Heart right ventricle (tissue), 16 donors: ENCODE data around the gene ZNF277. TPM values are rescaled to one million over a fixed set of nuclear protein-coding genes. Genes with fewer than 3 reads are reported as not detected.
"Not testable (repeated sequence)": the region's sequence is repeated elsewhere in the genome, so short reads cannot be mapped to it uniquely, and the experiment has no call there.

Source experiments
- ATAC-seq, 8 donors: fragments of 200-7000 bp; cut with Tn5 transposase; one replicate each; pipeline ENCODE4 v1.9.1; 2020; ENCODE audit warnings: mild to moderate bottlenecking in 8 of 8, moderate library complexity in 8 of 8, moderate number of reproducible peaks in 1 of 8
- DNase-seq, 2 donors: peaks; one replicate each; pipeline ENCODE4 v3.0.0-alpha.2; 2020
- H3K27ac ChIP-seq, 10 donors: fragments of 200-600 bp; sonication (generic) in 2 of 10; one replicate each; pipeline versions ENCODE4 v1.5.0 to v1.8.0; 2020 to 2022; ENCODE audit warnings: mild to moderate bottlenecking in 3 of 10
- H3K27me3 ChIP-seq, 7 donors: fragments of 200-600 bp; one replicate each; pipeline ENCODE4 v1.8.0; 2021 to 2022; ENCODE audit warnings: mild to moderate bottlenecking in 2 of 7
- H3K36me3 ChIP-seq, 9 donors: fragments of 200-600 bp; sonication (generic) in 1 of 9; one replicate each; pipeline versions ENCODE4 v1.5.0 to v1.8.0; 2020 to 2022; ENCODE audit warnings: mild to moderate bottlenecking in 2 of 9
- H3K4me1 ChIP-seq, 9 donors: fragments of 200-600 bp; sonication (generic) in 1 of 9; one replicate each; pipeline versions ENCODE4 v1.5.0 to v1.8.0; 2020 to 2022; ENCODE audit warnings: mild to moderate bottlenecking in 4 of 9
- H3K4me3 ChIP-seq, 10 donors: fragments of 200-600 bp; sonication (generic) in 2 of 10; one replicate each; pipeline versions ENCODE4 v1.5.0 to v1.8.0; 2020 to 2022; ENCODE audit warnings: mild to moderate bottlenecking in 7 of 10, moderate library complexity in 2 of 10
- H3K9me3 ChIP-seq, 11 donors: fragments of 200-600 bp in 10 of 11; sonication (generic) in 2 of 11; one replicate each; pipeline versions ENCODE4 v1.5.0 to v1.8.0; 2013 to 2022; ENCODE audit warnings: mild to moderate bottlenecking in 2 of 11, control low read depth in 1 of 11, moderate library complexity in 1 of 11
- CTCF ChIP-seq, 9 donors: fragments of 200-600 bp; sonication (generic) in 2 of 9; IDR thresholded peaks; one replicate each; pipeline versions ENCODE4 v1.5.0 to v1.8.0; 2021 to 2022; ENCODE audit warnings: antibody characterized with exemption in 9 of 9, mild to moderate bottlenecking in 5 of 9, moderate library complexity in 1 of 9
- WGBS, 2 donors: extraction: QIAGEN DNeasy Blood & Tissue Kit; methylation state at CpG; one replicate each; pipeline ENCODE4 v1.1.7; 2013; ENCODE audit warnings: inconsistent platforms in 1 of 2; 5-methylcytosine and 5-hydroxymethylcytosine counted together
- intact Hi-C, 10 donors: fragments of 100-400 bp; cut with DNase I; formaldehyde crosslinking; loops; one replicate each; pipeline versions ENCODE4 v1.11.1 to v1.14.2; 2022
- polyA plus RNA-seq, 2 donors: library from polyadenylated mRNA; stranded (reverse); fragments of 200-250 nt; gene quantifications; one replicate each; pipeline ENCODE4 v1.2.3, GENCODE V29; 2013
- total RNA-seq, 10 donors: library from RNA; stranded (reverse); fragmentation: NEBNext Ultra II Directional in 3 of 10; extraction: Animal tissue kit (Norgen Biotek cat#: 25700) in 3 of 10; gene quantifications; one replicate each; pipeline versions ENCODE4 v1.2.1 to v1.2.4, GENCODE V29; 2021 to 2023
- donor health status: Arrhythmogenic right ventricular cardiomyopathy.
- donor health status: ischemic (EF 13 %, LVEDD 7.1; RV severe dilation, severe dysfunction).
- donor health status: healthy with polysubstance abuse.
- donor health status: DM: no; HTN: yes; CAD: no.
- donor health status: DM: no; HTN: no; CAD: no.
- donor health status: ischemic (EF 25% LVEDD 6.9; RV normal size, moderate dysfunction).
- donor health status: ischemic (EF 25% LVEDD 5.7; RV mildly dilated, moderate dysfunction).
- donor health status: healthy.
- donor health status: DM: yes; HTN: yes; CAD: no.
- donor health status: Ischemic cardiomyopathy.
- donor health status: ischemic (EF 35%, LVEDD 5.7; RV mildly dilated, moderate dysfunction).
- donor health status: nonischemic (EF 11% LVEDD 7.7; RV severe dilation, severe dysfunction).
- donor health status: DM: yes; HTN: yes; CAD: no.
- donor health status: PGD.
- donor health status: ischemic (EF 29% LVEDD 5.4; RV normal size, mild dysfunction).
- donor health status: nonischemic (EF 23%, LVEDD 6.1; RV moderate dilation, normal function).

The ZNF277 gene
- total and polyA plus RNA-seq, 12 donors: 7.7 to 25.7 (median 17.4) TPM

- Histone ChIP-seq H3K4me1 (peaks cover 0 to 21% (median 11%) of the 10 kb centered on the region in 9 donors), H3K36me3 (no peaks in the 10 kb centered on the region), H3K27me3 (no peaks in the 10 kb centered on the region), H3K27ac (no peak overlapping the region), H3K9me3 (peaks cover 0 to 14% (median 0%) of the 10 kb centered on the region in 11 donors), H3K4me3 (no peak overlapping the region)
- no peak for TF ChIP-seq CTCF (IDR thresholded peaks at IDR 0.05)
- intact Hi-C loops: no loop called here
- DNase-seq (no peak), ATAC-seq (no peak)
- 97 to 99% methylated on average over 2 of the region's 2 CpGs for WGBS, 2 donors
These were observed 30.1 kb downstream of the ZNF277 start for GRCh38 chr7:112236597-112236996.

GRCh38 chr7:112238330-112238729 is 31.8 kb downstream of the ZNF277 start:
- Histone ChIP-seq H3K36me3 (no peaks in the 10 kb centered on the region), H3K4me3 (no peak overlapping the region), H3K9me3 (peaks cover 0 to 24% (median 0%) of the 10 kb centered on the region in 11 donors), H3K4me1 (peaks cover 0 to 12% (median 4%) of the 10 kb centered on the region in 9 donors), H3K27me3 (no peaks in the 10 kb centered on the region), H3K27ac (no peak overlapping the region)
- intact Hi-C loops: no loop called here
- ATAC-seq: no peak
- DNase-seq: no peak
- WGBS, 2 donors: 99% methylated on average over 3 of the region's 3 CpGs
- TF ChIP-seq CTCF (IDR thresholded peaks at IDR 0.05): no peak

GRCh38 chr7:112238852-112239610 is 32.5 kb downstream of the ZNF277 start:
- Histone ChIP-seq H3K36me3 (no peaks in the 10 kb centered on the region), H3K9me3 (peaks cover 0 to 25% (median 0%) of the 10 kb centered on the region in 11 donors), H3K27me3 (no peaks in the 10 kb centered on the region), H3K4me3 (no peak overlapping the region), H3K27ac (no peak overlapping the region), H3K4me1 (peaks cover 0 to 5% (median 0%) of the 10 kb centered on the region in 9 donors)
- no peak for TF ChIP-seq CTCF (IDR thresholded peaks at IDR 0.05)
- 96 to 98% methylated on average over 9 of the region's 9 CpGs for WGBS, 2 donors
- DNase-seq (no peak), ATAC-seq (no peak)
- intact Hi-C loops: no loop called here

- no peak overlapping the region for H3K4me3 ChIP-seq
- H3K9me3 ChIP-seq: peaks cover 0 to under 1% (median 0%) of the 10 kb centered on the region in 11 donors
- no peaks in the 10 kb centered on the region for H3K27me3 ChIP-seq
- no peak for DNase-seq
- no peak for ATAC-seq
- WGBS, 2 donors: 99 to 100% methylated on average over 2 of the region's 2 CpGs
- H3K4me1 ChIP-seq: no peaks in the 10 kb centered on the region
- H3K27ac ChIP-seq: no peak overlapping the region
- no peak for TF ChIP-seq CTCF (IDR thresholded peaks at IDR 0.05)
- H3K36me3 ChIP-seq: no peaks in the 10 kb centered on the region
- intact Hi-C loops: no loop called here
These were observed 42.1 kb downstream of the ZNF277 start for GRCh38 chr7:112248598-112248997.

- ATAC-seq, H3K36me3 ChIP-seq, H3K4me3 ChIP-seq, intact Hi-C loops, H3K27me3 ChIP-seq, DNase-seq, H3K4me1 ChIP-seq, H3K9me3 ChIP-seq, H3K27ac ChIP-seq: not testable (repeated sequence)
- 73 to 79% methylated on average over 12 to 13 of the region's 13 CpGs for WGBS, 2 donors
These were observed 43.5 kb downstream of the ZNF277 start for GRCh38 chr7:112249967-112250366.
